Naive thymus-derived CD4-positive, alpha-beta T cell (primary cell): ENCODE data around the gene TULP1. TPM values are rescaled to one million over a fixed set of nuclear protein-coding genes. Genes with fewer than 3 reads are reported as not detected.

Experiments
- ATAC-seq: fragments of 150-1000 bp; cut with Tn5 transposase; 2 replicates; pipeline ENCODE4 v1.10.0; 2021; ENCODE audit warnings: mild to moderate bottlenecking, moderate library complexity
- CTCF ChIA-PET: fragments of 350-600 bp; sonication (Branson Sonifier 250); formaldehyde crosslinking; loops from one replicate; lab custom pipeline; 2021; ENCODE audit warnings: antibody characterized with exemption; lab: Charles Lee
- POLR2A ChIA-PET: fragments of 350-600 bp; sonication (Branson Sonifier 250); formaldehyde crosslinking; loops from one replicate; lab custom pipeline; 2021; ENCODE audit warnings: antibody characterized with exemption, inconsistent platforms; lab: Charles Lee
- DNase-seq, 9 donors: peaks; one replicate each; pipeline versions ENCODE4 v3.0.0 to v3.0.0-alpha.2; 2020 to 2022; ENCODE audit warnings: mixed read lengths in 1 of 9
- H3K27ac ChIP-seq: one replicate; pipeline ENCODE4 v1.7.0; 2013; ENCODE audit warnings: mild to moderate bottlenecking, low read depth, low read length, moderate library complexity
- H3K27me3 ChIP-seq, 2 donors: one replicate each; pipeline ENCODE4 v1.7.0; 2013; ENCODE audit warnings: low read length in 2 of 2, mild to moderate bottlenecking in 2 of 2, moderate library complexity in 2 of 2; ENCODE audit not compliant: control insufficient read depth in 2 of 2, insufficient read depth in 2 of 2
- H3K36me3 ChIP-seq, 3 experiments: 1 replicate in 2 of 3; 2 replicates in 1 of 3; pipeline ENCODE4 v1.7.0; 2013; ENCODE audit warnings: low read length in 3 of 3, mild to moderate bottlenecking in 3 of 3, moderate library complexity in 1 of 3; ENCODE audit not compliant: insufficient read depth in 3 of 3, control insufficient read depth in 2 of 3
- H3K4me1 ChIP-seq, 2 donors: one replicate each; pipeline ENCODE4 v1.7.0; 2013; ENCODE audit warnings: low read length in 2 of 2, mild to moderate bottlenecking in 2 of 2, moderate library complexity in 1 of 2; ENCODE audit not compliant: control insufficient read depth in 2 of 2, insufficient read depth in 2 of 2
- H3K4me3 ChIP-seq: 2 replicates; pipeline ENCODE4 v1.7.0; 2013; ENCODE audit warnings: mild to moderate bottlenecking, low read length
- H3K9me3 ChIP-seq, 3 experiments: 1 replicate in 2 of 3; 2 replicates in 1 of 3; pipeline ENCODE4 v1.7.0; 2013; ENCODE audit warnings: low read length in 3 of 3; ENCODE audit not compliant: control insufficient read depth in 2 of 3
- H3K27ac Mint-ChIP-seq, 9 donors: one replicate each; pipeline ENCODE4 v1.8.0; 2020 to 2022; ENCODE audit warnings: mixed read lengths in 9 of 9, mild to moderate bottlenecking in 8 of 9, moderate library complexity in 5 of 9, inconsistent platforms in 2 of 9
- H3K27me3 Mint-ChIP-seq, 5 donors: one replicate each; pipeline ENCODE4 v1.8.0; 2021 to 2022; ENCODE audit warnings: mixed read lengths in 5 of 5, mild to moderate bottlenecking in 1 of 5
- H3K36me3 Mint-ChIP-seq, 5 donors: one replicate each; pipeline ENCODE4 v1.8.0; 2020 to 2022; ENCODE audit warnings: mixed read lengths in 5 of 5, mild to moderate bottlenecking in 3 of 5, inconsistent platforms in 1 of 5
- H3K4me1 Mint-ChIP-seq, 7 donors: one replicate each; pipeline ENCODE4 v1.8.0; 2020 to 2022; ENCODE audit warnings: mixed read lengths in 7 of 7, mild to moderate bottlenecking in 3 of 7, inconsistent platforms in 1 of 7
- H3K4me3 Mint-ChIP-seq, 10 donors: one replicate each; pipeline ENCODE4 v1.8.0; 2020 to 2022; ENCODE audit warnings: mild to moderate bottlenecking in 10 of 10, mixed read lengths in 10 of 10, moderate library complexity in 6 of 10, inconsistent platforms in 2 of 10
- H3K9me3 Mint-ChIP-seq, 11 donors: one replicate each; pipeline ENCODE4 v1.8.0; 2020 to 2022; ENCODE audit warnings: mixed read lengths in 11 of 11, mild to moderate bottlenecking in 4 of 11, inconsistent platforms in 1 of 11, moderate library complexity in 1 of 11
- intact Hi-C, 2 donors: fragments of 100-400 bp; cut with micrococcal nuclease; formaldehyde crosslinking; loops; one replicate each; pipeline ENCODE4 v1.15.1; 2023
- polyA plus RNA-seq, 2 donors: library from polyadenylated mRNA; unstranded; fragments of 300-500 nt; fragmentation: Illumina TruSeq; gene quantifications; one replicate each; pipeline ENCODE4 v1.2.3, GENCODE V29; 2021
- total RNA-seq, 6 experiments: library from RNA in 5 of 6; stranded (reverse) in 5 of 6; gene quantifications; 1 replicate in 5 of 6; 2 replicates in 1 of 6; pipeline ENCODE4 v1.2.3 and lab custom pipeline; 2021 to 2026

Gene TULP1
- total and polyA plus RNA-seq, 7 experiments from 2014 or later = not detected

GRCh38 chr6:35553315-35553714, 40.6 kb upstream of the TULP1 start:
- intact Hi-C loops = loop anchor here in 1 of 2 donors (2.0 to 10.0 kb wide), 2 partner anchors 89 to 211 kb away; partner anchors contain the start of genes PPARD and RPL10A
- H3K27ac ChIP-seq = no peak overlapping the region
- H3K27me3 Mint-ChIP-seq = peaks cover 0 to 12% (median 0%) of the 10 kb centered on the region in 5 donors
- no peaks in the 10 kb centered on the region for H3K27me3 ChIP-seq
- no peaks in the 10 kb centered on the region for H3K4me1 ChIP-seq
- no peak overlapping the region for H3K4me3 ChIP-seq
- DNase-seq (no peak), ATAC-seq (no peak)
- ChIA-PET CTCF (interaction anchor here (0.9 to 2.4 kb wide), 2 partner anchors 31 to 71 kb away, joined by 5 to 15 read pairs; no protein-coding TSS in a partner anchor), POLR2A (no interaction called here)
- no peak overlapping the region for H3K27ac Mint-ChIP-seq
- no peaks in the 10 kb centered on the region for H3K36me3 ChIP-seq
- peaks cover 0 to 13% (median 6%) of the 10 kb centered on the region in 11 donors for H3K9me3 Mint-ChIP-seq
- H3K4me3 Mint-ChIP-seq = no peak overlapping the region
- peaks cover 0 to 8% (median 6%) of the 10 kb centered on the region in 7 donors for H3K4me1 Mint-ChIP-seq
- H3K9me3 ChIP-seq = no peaks in the 10 kb centered on the region
- peaks cover 0 to 6% (median 4%) of the 10 kb centered on the region in 5 donors for H3K36me3 Mint-ChIP-seq

DNA sequence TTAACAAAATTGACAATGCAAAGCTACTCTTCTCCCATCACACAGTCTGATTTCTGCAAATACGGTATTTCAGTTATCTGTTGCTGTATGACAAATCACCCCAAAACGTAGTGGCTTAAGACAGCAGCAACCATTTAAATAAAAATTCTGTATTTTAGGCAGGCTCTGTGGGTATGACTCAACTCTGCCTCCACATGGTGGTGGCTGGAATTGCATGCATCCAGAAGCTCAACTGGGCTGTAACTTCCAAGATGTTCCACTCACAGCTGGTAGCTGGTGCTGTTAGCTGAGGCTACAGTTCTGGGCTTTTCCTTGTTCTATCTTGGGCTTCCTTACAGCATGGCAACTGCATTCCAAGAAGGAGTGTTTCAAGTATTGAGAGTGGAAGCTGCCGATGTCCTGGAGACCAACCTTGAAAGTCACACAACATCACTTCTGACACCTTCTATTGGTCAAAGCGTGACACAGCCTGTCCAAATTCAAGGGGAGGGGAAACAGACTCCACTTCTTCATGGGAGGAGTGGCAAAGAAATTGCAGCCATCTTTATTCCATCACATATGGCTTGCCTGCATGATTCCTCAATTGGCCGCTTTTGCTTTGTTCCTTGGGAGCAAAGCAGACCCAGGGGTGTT, 39.7 kb upstream of the TULP1 start:
- H3K9me3 ChIP-seq = no peaks in the 10 kb centered on the region
- intact Hi-C loops = loop anchor here (1.0 to 10.0 kb wide), 5 partner anchors 29 to 255 kb away; partner anchors contain the start of genes DEF6 (in 2 of the 2), PPARD (in 2 of the 2) and RPL10A (in 1 of the 2)
- ATAC-seq = peak; percentile 84
- peaks cover 0 to 6% (median 4%) of the 10 kb centered on the region in 5 donors for H3K36me3 Mint-ChIP-seq
- H3K27me3 Mint-ChIP-seq = peaks cover 0 to 17% (median 0%) of the 10 kb centered on the region in 5 donors
- H3K4me1 Mint-ChIP-seq = peaks cover 0 to 8% (median 6%) of the 10 kb centered on the region in 7 donors
- H3K4me3 ChIP-seq = no peak overlapping the region
- no peaks in the 10 kb centered on the region for H3K4me1 ChIP-seq
- peaks cover 0 to 13% (median 6%) of the 10 kb centered on the region in 11 donors for H3K9me3 Mint-ChIP-seq
- CTCF ChIA-PET = interaction anchor here (0.6 to 2.4 kb wide), 14 partner anchors 8 to 267 kb away, joined by 3 to 15 read pairs (median 3); partner anchors contain the start of genes FANCE and RPL10A
- H3K27ac Mint-ChIP-seq = peak overlapping the region in 1 of 9 donors; percentile 67
- H3K27me3 ChIP-seq = no peaks in the 10 kb centered on the region
- peak; percentile 36 to 69 (median 60) for DNase-seq
- no peaks in the 10 kb centered on the region for H3K36me3 ChIP-seq
- POLR2A ChIA-PET = interaction anchor here (0.6 to 1.2 kb wide), 5 partner anchors 23 to 187 kb away, joined by 3 to 7 read pairs (median 3); partner anchors contain the start of gene RPL10A
- no peak overlapping the region for H3K27ac ChIP-seq
- no peak overlapping the region for H3K4me3 Mint-ChIP-seq

DNA sequence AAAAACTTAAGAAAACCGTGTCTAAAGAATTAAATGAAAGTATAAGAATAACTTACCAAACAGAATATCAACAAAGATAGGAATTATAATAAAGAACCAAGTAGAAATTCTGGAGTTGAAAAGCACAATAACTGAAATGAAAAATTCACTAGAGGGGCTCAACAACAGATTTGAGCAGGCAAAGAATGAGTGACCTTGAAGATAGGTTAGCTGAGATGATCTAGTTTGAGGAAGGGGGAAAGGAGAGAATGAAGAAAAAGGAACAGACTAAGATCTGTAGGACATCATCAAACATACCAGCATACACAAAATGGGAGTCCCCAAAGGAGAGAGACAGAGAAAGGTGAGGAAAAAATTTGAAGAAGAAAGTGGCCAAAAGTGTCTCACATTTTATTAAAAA, 37.7 kb upstream of the TULP1 start:
- peak overlapping the region in 1 of 9 donors; percentile 58 for H3K27ac Mint-ChIP-seq
- H3K4me3 Mint-ChIP-seq = no peak overlapping the region
- Histone ChIP-seq H3K4me1 (no peaks in the 10 kb centered on the region), H3K36me3 (no peaks in the 10 kb centered on the region), H3K9me3 (no peaks in the 10 kb centered on the region), H3K27me3 (no peaks in the 10 kb centered on the region), H3K27ac (no peak overlapping the region), H3K4me3 (no peak overlapping the region)
- ChIA-PET CTCF (interaction anchor here (1.0 to 1.3 kb wide), 2 partner anchors 29 to 74 kb away, joined by 3 to 5 read pairs; no protein-coding TSS in a partner anchor), POLR2A (interaction anchor here (1.1 kb wide), 1 partner anchor 194 kb away, joined by 7 read pairs; no protein-coding TSS in a partner anchor)
- DNase-seq (no peak), ATAC-seq (no peak)
- H3K27me3 Mint-ChIP-seq = peaks cover 0 to 17% (median 0%) of the 10 kb centered on the region in 5 donors
- H3K9me3 Mint-ChIP-seq = peaks cover 0 to 13% (median 6%) of the 10 kb centered on the region in 11 donors
- H3K36me3 Mint-ChIP-seq = peaks cover 0 to 6% (median 4%) of the 10 kb centered on the region in 5 donors
- H3K4me1 Mint-ChIP-seq = peaks cover 0 to 8% (median 6%) of the 10 kb centered on the region in 7 donors
- intact Hi-C loops = loop anchor here in 1 of 2 donors (10.0 kb wide), 1 partner anchor 86 kb away; the partner anchor contains the start of gene RPL10A

DNA sequence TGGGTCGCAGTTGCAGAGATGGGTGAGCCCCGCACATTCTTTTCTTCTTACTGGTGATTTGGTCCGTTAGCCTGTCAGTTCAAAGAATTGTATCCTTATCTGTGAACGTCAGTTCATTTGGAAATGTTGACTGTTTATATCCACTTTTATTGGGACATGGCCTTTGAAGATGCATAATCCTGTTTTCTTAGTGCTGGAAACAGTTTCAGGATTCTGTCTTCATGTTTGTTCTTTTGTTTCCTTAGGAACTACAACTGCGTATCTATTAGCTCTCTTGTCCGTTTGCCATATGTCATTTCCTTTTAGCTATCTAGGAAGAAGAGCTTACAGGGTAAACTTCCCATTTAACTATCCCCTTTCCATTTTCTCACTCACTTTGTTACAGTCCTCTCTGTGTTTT, 35.0 kb upstream of the TULP1 start:
- no peak overlapping the region for H3K4me3 Mint-ChIP-seq
- intact Hi-C loops = no loop called here
- Histone ChIP-seq H3K4me3 (no peak overlapping the region), H3K9me3 (no peaks in the 10 kb centered on the region), H3K4me1 (no peaks in the 10 kb centered on the region), H3K36me3 (no peaks in the 10 kb centered on the region), H3K27me3 (no peaks in the 10 kb centered on the region), H3K27ac (no peak overlapping the region)
- ChIA-PET CTCF (interaction anchor here (0.8 kb wide), 1 partner anchor 13 kb away, joined by 3 read pairs; no protein-coding TSS in a partner anchor), POLR2A (no interaction called here)
- peaks cover 0 to 20% (median 0%) of the 10 kb centered on the region in 5 donors for H3K27me3 Mint-ChIP-seq
- no peak overlapping the region for H3K27ac Mint-ChIP-seq
- ATAC-seq (no peak), DNase-seq (no peak)
- peaks cover 0 to 6% (median 4%) of the 10 kb centered on the region in 5 donors for H3K36me3 Mint-ChIP-seq
- peaks cover 11 to 23% (median 17%) of the 10 kb centered on the region in 7 donors for H3K4me1 Mint-ChIP-seq
- peaks cover 0 to 13% (median 6%) of the 10 kb centered on the region in 11 donors for H3K9me3 Mint-ChIP-seq

- no peak for ATAC-seq
- no peak overlapping the region for H3K27ac Mint-ChIP-seq
- POLR2A ChIA-PET = no interaction called here
- H3K4me1 Mint-ChIP-seq = peaks cover 8 to 15% (median 12%) of the 10 kb centered on the region in 7 donors
- H3K9me3 Mint-ChIP-seq = peaks cover 0 to 11% (median 2%) of the 10 kb centered on the region in 11 donors
- Histone ChIP-seq H3K36me3 (no peaks in the 10 kb centered on the region), H3K4me3 (no peak overlapping the region), H3K27ac (no peak overlapping the region), H3K9me3 (no peaks in the 10 kb centered on the region), H3K27me3 (no peaks in the 10 kb centered on the region), H3K4me1 (no peaks in the 10 kb centered on the region)
- DNase-seq = no peak
- peak overlapping the region in 2 of 10 donors; percentile 15 to 35 for H3K4me3 Mint-ChIP-seq
- CTCF ChIA-PET = interaction anchor here (1.6 kb wide), 1 partner anchor 22 kb away, joined by 5 read pairs; no protein-coding TSS in a partner anchor
- H3K27me3 Mint-ChIP-seq = peaks cover 0 to 15% (median 0%) of the 10 kb centered on the region in 5 donors
- peaks cover 0 to 6% (median 3%) of the 10 kb centered on the region in 5 donors for H3K36me3 Mint-ChIP-seq
- intact Hi-C loops = no loop called here
These were observed 32.2 kb upstream of the TULP1 start for GRCh38 chr6:35544769-35545361.
